ENCODE data around the gene SPATA31A6. TPM values are rescaled to one million over a fixed set of nuclear protein-coding genes. Genes with fewer than 3 reads are reported as not detected.
"Not testable (repeated sequence)": the region's sequence is repeated elsewhere in the genome, so short reads cannot be mapped to it uniquely, and the experiment has no call there.

Gene SPATA31A6
- total RNA-seq (2014; rRNA removed) = not detected in 2 replicates
- not detected for polyA plus RNA-seq (2012)

DNA sequence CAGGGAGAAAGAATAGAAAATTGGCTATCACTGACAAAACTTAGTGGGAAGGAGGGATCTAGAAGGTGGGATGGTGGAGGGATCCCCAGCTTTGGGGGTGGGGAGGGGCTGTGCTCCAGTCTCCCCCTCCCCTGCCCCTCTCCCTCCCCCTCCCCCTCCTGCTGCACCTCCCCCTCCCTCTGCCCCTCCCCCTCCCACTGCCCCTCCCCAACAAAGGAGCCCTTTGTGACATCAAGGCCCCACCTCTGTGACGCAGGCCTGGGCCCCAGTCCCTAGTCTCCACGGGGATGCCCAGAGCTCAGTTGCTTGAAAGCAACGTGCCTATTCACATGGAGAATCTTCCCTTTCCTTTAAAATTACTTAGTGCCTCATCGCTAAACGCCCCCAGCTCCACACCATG is at the start of gene SPATA31A6:
Gene SPATA31A6, plus strand, starts transcription at position 301 of the 400 bp plus-strand sequence. Its CDS starts 29 bp downstream, at position 330.
- DNase-seq (ENCODE audit: low read depth) = not testable (repeated sequence)

DNA sequence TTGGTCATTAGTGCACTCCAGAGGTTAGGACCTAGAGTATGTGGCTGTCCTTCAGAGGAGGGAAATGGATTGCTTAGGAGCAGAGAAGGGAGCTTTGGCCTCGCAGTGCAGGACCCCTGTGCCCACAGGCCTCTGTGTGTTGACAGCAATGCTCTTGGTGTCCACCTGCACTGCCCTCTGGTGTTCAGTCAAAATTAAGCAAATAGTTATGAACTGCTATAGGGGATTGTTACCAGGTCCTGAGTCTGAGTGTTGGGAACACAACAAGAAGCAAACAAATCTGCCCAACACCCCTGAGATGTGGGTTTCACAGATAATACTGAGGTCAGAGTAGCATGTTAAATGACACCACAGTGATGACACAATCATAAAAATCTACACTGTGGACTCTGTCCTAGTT is 23.2 kb upstream of the SPATA31A6 start:
- DNase-seq (ENCODE audit: low read depth) = not testable (repeated sequence)

DNA sequence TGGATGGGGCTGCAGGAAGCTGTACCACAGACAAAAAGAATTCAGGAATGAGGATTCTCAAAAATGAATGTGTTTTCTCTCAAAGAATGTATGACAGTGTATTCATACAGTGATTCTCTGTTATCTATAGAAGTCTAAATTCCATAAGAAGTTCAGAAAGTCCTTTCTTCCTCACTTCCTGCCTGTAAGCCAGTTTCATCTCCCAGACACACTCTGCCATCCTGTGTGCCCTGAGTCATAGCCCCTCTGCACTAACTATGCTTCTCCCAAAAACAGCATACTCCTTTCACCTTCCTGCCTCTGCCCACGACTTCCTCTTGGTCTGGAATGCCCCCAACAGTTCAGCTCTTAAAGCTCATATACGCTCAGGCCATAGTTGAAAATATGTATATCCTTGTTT is 36.4 kb downstream of the SPATA31A6 start:
- DNase-seq (ENCODE audit: low read depth) = not testable (repeated sequence)

DNA sequence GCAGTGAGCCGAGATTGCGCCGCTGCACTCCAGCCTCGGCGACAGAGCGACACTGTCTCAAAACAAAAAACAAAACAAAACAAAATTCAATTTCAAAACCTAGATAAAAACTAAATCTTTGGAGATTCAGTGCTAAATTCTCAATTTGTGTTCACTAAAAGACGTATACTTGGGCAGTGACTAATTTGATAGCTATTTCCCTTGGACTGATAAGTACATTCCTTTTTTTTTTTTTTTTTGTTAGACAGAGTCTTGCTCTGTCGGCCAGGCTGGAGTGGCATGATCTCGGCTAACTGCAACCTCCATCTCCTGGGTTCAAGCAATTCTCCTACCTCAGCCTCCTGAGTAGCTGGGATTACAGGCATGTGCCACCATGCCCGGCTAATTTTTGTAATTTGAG is 39.8 kb downstream of the SPATA31A6 start:
- DNase-seq (ENCODE audit: low read depth) = not testable (repeated sequence)

DNA sequence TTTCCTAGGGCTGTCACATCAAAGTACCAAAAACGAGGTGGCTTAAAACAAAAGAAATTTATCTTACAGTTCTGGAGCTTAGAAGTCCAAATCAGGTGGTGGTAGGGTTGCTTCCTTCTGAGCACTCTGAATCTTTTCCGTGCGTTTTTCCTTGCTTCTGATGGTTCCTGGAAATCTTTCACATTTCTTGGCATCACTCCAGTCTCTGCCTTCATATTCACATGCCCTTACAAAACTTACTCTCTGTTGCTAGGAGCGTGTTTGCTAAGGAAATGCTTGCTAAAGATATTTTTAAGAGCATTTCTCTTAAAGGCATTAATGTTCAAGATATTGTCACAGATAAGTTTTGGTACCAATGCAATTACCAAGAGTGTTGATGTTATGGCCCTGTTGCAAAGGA is 49.6 kb downstream of the SPATA31A6 start:
- DNase-seq (ENCODE audit: low read depth) = not testable (repeated sequence)

DNA sequence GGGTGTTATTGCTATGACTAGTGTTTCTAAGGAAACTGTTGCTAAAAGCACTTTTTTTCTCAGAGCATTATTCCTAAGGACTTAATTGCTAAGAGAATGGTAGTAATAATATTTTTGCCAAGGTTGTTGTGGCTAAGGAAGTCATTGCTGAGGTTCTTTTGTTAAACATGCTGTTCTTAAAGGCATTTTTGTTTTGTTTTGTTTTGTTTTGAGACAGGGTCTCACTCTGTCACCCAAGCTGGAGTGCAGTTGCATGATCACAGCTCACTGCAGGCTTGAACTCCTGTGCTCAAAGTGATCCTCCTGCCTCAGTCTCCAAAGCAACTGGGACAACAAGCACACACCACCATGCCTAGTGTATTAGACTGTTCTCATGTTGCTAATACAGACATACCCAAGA is 51.2 kb downstream of the SPATA31A6 start:
- DNase-seq (ENCODE audit: low read depth) = not testable (repeated sequence)

DNA sequence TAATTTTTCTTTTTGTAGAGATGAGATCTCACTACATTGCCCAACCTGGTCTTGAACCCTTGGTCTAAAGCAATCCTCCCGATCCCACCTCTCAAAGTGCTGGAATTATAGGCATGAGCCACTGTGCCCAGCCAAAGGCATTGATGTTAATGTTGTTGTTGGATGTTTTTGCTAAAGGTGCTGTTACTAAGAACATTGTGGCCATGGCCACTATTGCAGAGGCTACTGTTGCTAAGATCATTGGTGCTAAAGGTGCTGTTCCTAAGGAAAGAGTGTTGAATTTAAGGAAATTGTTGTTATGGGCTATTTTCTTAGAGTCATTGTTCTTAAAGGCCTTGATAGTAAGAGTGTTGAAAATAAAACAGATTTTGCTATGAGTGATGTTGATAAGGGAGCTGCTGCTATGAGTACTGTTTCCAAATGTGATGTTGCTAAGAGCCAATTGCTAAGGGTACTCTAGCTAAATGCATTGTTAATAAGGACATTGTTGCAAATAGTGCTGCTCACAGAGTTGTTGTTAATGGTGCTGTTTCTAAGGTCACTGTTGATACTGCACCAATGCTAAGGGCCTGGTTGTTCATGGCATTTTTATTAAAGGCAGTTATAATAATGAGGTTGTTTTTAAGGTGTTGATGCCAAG is 52.0 kb downstream of the SPATA31A6 start:
- DNase-seq (ENCODE audit: low read depth) = not testable (repeated sequence)

DNA sequence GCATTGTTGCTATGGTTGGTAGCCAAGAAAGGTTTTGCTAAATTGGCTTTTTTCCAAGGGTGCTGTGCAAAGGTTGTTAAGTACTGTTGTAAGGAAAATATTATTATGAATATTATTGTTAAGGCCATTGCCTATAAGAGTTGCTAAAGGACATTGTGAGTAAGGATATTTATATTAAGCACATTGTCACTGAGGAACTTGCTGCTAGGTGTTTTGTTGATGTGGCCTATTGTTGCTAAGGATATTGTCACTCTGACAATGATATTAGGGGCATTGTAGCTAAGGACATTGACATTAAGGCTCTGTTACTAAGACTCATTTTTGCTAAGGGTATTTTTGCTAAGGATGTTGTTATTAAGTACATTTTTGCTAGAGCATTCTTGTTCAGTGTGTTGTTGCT is 52.6 kb downstream of the SPATA31A6 start:
- DNase-seq (ENCODE audit: low read depth) = not testable (repeated sequence)

DNA sequence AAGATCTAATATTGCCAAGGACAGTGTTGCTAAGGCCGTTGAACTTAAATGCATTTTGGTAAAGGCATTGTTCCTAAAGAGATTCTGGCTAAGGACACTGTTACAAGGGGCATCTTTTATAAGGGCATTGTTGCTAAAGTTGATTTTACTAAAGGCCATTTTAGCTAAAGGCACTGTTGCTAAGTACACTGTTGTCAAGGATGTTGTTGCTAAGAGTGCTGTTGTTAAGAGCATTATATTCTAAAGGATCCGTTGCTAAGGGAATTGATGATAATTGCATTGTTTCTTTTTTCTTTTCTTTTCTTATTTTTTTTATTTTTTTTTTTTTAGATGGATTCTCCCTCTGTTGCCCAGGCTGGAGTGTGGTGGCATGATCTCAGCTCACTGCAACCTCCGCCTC is 53.9 kb downstream of the SPATA31A6 start:
- not testable (repeated sequence) for DNase-seq (ENCODE audit: low read depth)

DNA sequence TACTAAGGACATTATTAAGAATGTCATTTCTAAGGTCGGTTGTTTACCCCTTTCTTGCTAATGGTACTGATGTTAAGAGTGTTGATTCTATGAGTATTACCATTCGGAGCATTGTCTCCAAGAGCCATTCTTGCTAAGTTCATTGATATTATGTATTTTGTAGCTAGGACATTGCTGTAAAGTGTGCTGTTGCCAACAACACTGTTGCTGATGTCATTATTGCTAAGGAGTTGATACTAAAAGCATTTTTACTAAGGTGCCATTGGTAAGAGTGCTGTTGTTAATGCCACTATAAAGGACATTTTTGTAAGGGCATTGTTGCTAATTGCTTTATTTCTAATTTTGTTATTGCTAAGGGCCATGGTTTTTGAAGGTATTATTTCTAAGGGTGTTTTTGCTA is 55.4 kb downstream of the SPATA31A6 start:
- not testable (repeated sequence) for DNase-seq (ENCODE audit: low read depth)

Other genes with a start within 250 kb of the SPATA31A6 start
- 0.11 TPM in 1 of 2 replicates, not detected in the other for gene CNTNAP3B, start 54.2 kb upstream of the SPATA31A6 start, total RNA-seq (2014; rRNA removed)

Data from LHCN-M2 (cell line).